Eye (tissue), 1 donor: ENCODE measurements around the gene EEF1AKMT3.

ENCODE experiments used
- DNase-seq: peaks from one replicate; pipeline ENCODE4 v3.0.0-alpha.2; 2015

The EEF1AKMT3 gene

GRCh38 chr12:57772429-57773322 lies at the start of gene EEF1AKMT3:
Gene EEF1AKMT3, plus strand, starts transcription at chr12:57772614. Its CDS starts 111 bp downstream, at chr12:57772725.
- peak; percentile 72 for DNase-seq

- DNase-seq = no peak
Measured at GRCh38 chr12:57722716-57723629, 49.4 kb upstream of the EEF1AKMT3 start.

- DNase-seq = no peak
Measured at GRCh38 chr12:57723630-57723962, 48.8 kb upstream of the EEF1AKMT3 start.

GRCh38 chr12:57724003-57724935 lies 48.1 kb upstream of the EEF1AKMT3 start:
- no peak for DNase-seq

- DNase-seq = no peak
Measured at GRCh38 chr12:57724936-57725740, 47.3 kb upstream of the EEF1AKMT3 start.

GRCh38 chr12:57725851-57726150 lies 46.6 kb upstream of the EEF1AKMT3 start:
- DNase-seq = no peak

GRCh38 chr12:57726151-57726883 lies 46.1 kb upstream of the EEF1AKMT3 start:
- DNase-seq = peak; percentile 92

- no peak for DNase-seq
Measured at GRCh38 chr12:57726884-57727757, 45.3 kb upstream of the EEF1AKMT3 start.

- DNase-seq = peak; percentile 48
Measured at GRCh38 chr12:57727758-57728395, 44.5 kb upstream of the EEF1AKMT3 start.

GRCh38 chr12:57729321-57729844 lies 43.0 kb upstream of the EEF1AKMT3 start:
- DNase-seq = no peak

- no peak for DNase-seq
Measured at GRCh38 chr12:57730336-57731067, 41.9 kb upstream of the EEF1AKMT3 start.

GRCh38 chr12:57731411-57732080 lies 40.9 kb upstream of the EEF1AKMT3 start:
- DNase-seq = no peak

GRCh38 chr12:57732270-57732669 lies 40.1 kb upstream of the EEF1AKMT3 start:
- no peak for DNase-seq

GRCh38 chr12:57732726-57733593 lies 39.5 kb upstream of the EEF1AKMT3 start:
- DNase-seq = no peak

GRCh38 chr12:57733928-57734327 lies 38.5 kb upstream of the EEF1AKMT3 start:
- no peak for DNase-seq

- DNase-seq = no peak
Measured at GRCh38 chr12:57734591-57734990, 37.8 kb upstream of the EEF1AKMT3 start.
